C4-2B (cell line): Measurements from ENCODE around the gene EIF4EBP3.

Experiments used
- CTCF ChIP-seq: fragments of 450-650 bp; conservative IDR thresholded peaks from 2 replicates; pipeline ENCODE4 v1.5.1; 2017; ENCODE audit warnings: mild to moderate bottlenecking
- ZFX ChIP-seq: fragments of 450-650 bp; IDR thresholded peaks from 2 replicates; pipeline ENCODE4 v1.6.1; 2017

DNA sequence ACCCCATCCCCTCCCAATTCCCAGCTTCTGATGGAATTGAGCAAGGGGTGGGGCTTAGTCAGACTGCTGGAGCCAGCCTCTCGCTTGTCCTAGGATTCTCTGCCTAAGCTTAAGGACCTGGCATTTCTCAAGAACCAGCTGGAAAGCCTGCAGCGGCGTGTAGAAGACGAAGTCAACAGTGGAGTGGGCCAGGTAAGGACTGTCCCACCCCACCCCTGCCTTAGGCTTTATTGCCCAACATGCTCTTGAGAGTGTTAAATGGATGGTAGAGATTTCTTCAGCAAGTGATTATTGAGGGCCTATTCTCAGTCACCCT, 18.3 kb downstream of the EIF4EBP3 start:
- TF ChIP-seq CTCF = no peak
- no peak for TF ChIP-seq ZFX
